ENCODE data around the gene GNG3. TPM values are rescaled to one million over a fixed set of nuclear protein-coding genes. Genes with fewer than 3 reads are reported as not detected.

GNG3 gene
- total and polyA plus RNA-seq, 2 experiments from 2014 or later: 2.1 to 7.2 TPM

DNA sequence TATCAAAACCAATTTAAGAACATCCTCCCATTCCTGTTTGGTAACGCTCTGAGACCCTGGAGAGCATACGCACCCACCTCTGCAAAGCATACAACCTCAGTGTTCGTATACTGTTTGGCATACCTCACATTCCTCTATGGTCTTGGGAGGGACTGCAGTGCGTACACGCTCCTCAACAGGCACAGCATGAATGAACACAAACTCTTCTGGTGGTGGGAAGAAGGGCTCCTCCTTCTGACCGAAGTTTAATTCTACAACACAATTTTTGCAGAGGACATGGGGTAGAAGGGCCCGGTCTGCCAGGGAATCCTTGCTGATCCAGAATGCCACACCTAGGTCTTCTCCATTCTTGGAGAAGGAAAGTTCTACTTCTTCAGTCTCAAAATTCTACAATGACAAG lies 14.5 kb downstream of the GNG3 start:
- Histone ChIP-seq H3K27ac (ENCODE audit: low read depth) (no peak overlapping the region), H4K20me1 (replicated peaks; ENCODE audit: insufficient read depth) (peaks cover 47% of the 10 kb centered on the region), H3K4me1 (ENCODE audit: insufficient read depth) (peaks cover 16% of the 10 kb centered on the region), H3K79me2 (replicated peaks; ENCODE audit: insufficient read depth) (peaks cover 71% of the 10 kb centered on the region), H3K4me2 (no peak overlapping the region), H2AFZ (no peak overlapping the region), H3F3A (replicated peaks; ENCODE audit: low read depth) (peaks cover 66% of the 10 kb centered on the region), H3K27me3 (ENCODE audit: insufficient read depth) (no peaks in the 10 kb centered on the region), H3K4me3 (no peak overlapping the region), H3K36me3 (ENCODE audit: insufficient read depth) (peaks cover 76% of the 10 kb centered on the region), H3K9me2 (ENCODE audit: insufficient read depth) (no peaks in the 10 kb centered on the region)
- TF ChIP-seq, protein P1, sequence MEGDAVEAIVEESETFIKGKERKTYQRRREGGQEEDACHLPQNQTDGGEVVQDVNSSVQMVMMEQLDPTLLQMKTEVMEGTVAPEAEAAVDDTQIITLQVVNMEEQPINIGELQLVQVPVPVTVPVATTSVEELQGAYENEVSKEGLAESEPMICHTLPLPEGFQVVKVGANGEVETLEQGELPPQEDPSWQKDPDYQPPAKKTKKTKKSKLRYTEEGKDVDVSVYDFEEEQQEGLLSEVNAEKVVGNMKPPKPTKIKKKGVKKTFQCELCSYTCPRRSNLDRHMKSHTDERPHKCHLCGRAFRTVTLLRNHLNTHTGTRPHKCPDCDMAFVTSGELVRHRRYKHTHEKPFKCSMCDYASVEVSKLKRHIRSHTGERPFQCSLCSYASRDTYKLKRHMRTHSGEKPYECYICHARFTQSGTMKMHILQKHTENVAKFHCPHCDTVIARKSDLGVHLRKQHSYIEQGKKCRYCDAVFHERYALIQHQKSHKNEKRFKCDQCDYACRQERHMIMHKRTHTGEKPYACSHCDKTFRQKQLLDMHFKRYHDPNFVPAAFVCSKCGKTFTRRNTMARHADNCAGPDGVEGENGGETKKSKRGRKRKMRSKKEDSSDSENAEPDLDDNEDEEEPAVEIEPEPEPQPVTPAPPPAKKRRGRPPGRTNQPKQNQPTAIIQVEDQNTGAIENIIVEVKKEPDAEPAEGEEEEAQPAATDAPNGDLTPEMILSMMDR (conservative IDR thresholded peaks at IDR 0.05; ENCODE audit: low read depth in 2 of 2): peak; percentile 9 to 23; a peak in 2 of 4 replicates
- no peak for TF ChIP-seq CREB1 (CRISPR knock-in tag; IDR thresholded peaks at IDR 0.05; ENCODE audit: low read depth)
- peaks cover 25% of the 10 kb centered on the region for H3K4me1 Mint-ChIP-seq
- ATAC-seq (0 out of 3 replicates have a peak, but pooled peaks have one; percentile 17), DNase-seq (ENCODE audit: low spot score) (peak; percentile 24)
- H3K27me3 Mint-ChIP-seq (ENCODE audit: insufficient read depth, low read depth, poor library complexity): peaks cover 6% of the 10 kb centered on the region
- peak overlapping the region; percentile 82 for H3K27ac Mint-ChIP-seq
- H3K4me3 Mint-ChIP-seq: no peak overlapping the region
- H3K9me3 Mint-ChIP-seq: no peaks in the 10 kb centered on the region
- peaks cover 91% of the 10 kb centered on the region for H3K36me3 Mint-ChIP-seq (ENCODE audit: low read depth)

DNA sequence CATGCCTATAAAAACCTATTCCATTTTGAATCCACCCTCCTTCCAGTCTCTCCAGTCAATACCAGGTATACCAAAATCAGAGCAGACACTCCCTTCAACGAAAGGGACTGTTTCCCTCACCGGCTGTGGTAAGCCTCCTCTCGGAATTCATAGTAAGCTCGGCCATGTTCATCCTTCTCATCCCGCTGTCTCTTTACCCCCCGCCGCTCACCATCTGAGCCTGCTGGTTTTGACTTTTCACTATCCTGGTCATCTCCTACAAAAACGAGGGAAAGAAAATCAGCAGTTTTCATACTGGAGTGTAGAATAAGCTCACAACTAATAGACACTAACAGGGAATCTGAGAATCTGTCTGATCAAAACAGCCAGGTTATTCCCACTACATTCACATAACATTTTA lies 16.7 kb downstream of the GNG3 start:
- H2AFZ ChIP-seq: no peak overlapping the region
- no peaks in the 10 kb centered on the region for H3K9me3 Mint-ChIP-seq
- no peak overlapping the region for H3K27ac ChIP-seq (ENCODE audit: low read depth)
- peaks cover 14% of the 10 kb centered on the region for H3K27me3 Mint-ChIP-seq (ENCODE audit: insufficient read depth, low read depth, poor library complexity)
- peak overlapping the region; percentile 98; the same call in 1 of the 2 replicates for H3K4me2 ChIP-seq
- peaks cover 56% of the 10 kb centered on the region for H3K36me3 ChIP-seq (ENCODE audit: insufficient read depth)
- H4K20me1 ChIP-seq (replicated peaks; ENCODE audit: insufficient read depth): peaks cover 47% of the 10 kb centered on the region
- H3K36me3 Mint-ChIP-seq (ENCODE audit: low read depth): peaks cover 69% of the 10 kb centered on the region
- H3K4me3 Mint-ChIP-seq: peak overlapping the region; percentile 98
- H3K4me3 ChIP-seq: peak overlapping the region; percentile 59; the same call in 1 of the 2 replicates
- ATAC-seq (no peak), DNase-seq (ENCODE audit: low spot score) (no peak)
- H3K27ac Mint-ChIP-seq: no peak overlapping the region
- no peaks in the 10 kb centered on the region for H3K27me3 ChIP-seq (ENCODE audit: insufficient read depth)
- peaks cover 21% of the 10 kb centered on the region for H3K4me1 Mint-ChIP-seq
- peaks cover 61% of the 10 kb centered on the region for H3F3A ChIP-seq (replicated peaks; ENCODE audit: low read depth)
- peaks cover 69% of the 10 kb centered on the region for H3K79me2 ChIP-seq (replicated peaks; ENCODE audit: insufficient read depth)
- H3K4me1 ChIP-seq (ENCODE audit: insufficient read depth): peaks cover 16% of the 10 kb centered on the region
- H3K9me2 ChIP-seq (ENCODE audit: insufficient read depth): no peaks in the 10 kb centered on the region
- TF ChIP-seq, protein P2, sequence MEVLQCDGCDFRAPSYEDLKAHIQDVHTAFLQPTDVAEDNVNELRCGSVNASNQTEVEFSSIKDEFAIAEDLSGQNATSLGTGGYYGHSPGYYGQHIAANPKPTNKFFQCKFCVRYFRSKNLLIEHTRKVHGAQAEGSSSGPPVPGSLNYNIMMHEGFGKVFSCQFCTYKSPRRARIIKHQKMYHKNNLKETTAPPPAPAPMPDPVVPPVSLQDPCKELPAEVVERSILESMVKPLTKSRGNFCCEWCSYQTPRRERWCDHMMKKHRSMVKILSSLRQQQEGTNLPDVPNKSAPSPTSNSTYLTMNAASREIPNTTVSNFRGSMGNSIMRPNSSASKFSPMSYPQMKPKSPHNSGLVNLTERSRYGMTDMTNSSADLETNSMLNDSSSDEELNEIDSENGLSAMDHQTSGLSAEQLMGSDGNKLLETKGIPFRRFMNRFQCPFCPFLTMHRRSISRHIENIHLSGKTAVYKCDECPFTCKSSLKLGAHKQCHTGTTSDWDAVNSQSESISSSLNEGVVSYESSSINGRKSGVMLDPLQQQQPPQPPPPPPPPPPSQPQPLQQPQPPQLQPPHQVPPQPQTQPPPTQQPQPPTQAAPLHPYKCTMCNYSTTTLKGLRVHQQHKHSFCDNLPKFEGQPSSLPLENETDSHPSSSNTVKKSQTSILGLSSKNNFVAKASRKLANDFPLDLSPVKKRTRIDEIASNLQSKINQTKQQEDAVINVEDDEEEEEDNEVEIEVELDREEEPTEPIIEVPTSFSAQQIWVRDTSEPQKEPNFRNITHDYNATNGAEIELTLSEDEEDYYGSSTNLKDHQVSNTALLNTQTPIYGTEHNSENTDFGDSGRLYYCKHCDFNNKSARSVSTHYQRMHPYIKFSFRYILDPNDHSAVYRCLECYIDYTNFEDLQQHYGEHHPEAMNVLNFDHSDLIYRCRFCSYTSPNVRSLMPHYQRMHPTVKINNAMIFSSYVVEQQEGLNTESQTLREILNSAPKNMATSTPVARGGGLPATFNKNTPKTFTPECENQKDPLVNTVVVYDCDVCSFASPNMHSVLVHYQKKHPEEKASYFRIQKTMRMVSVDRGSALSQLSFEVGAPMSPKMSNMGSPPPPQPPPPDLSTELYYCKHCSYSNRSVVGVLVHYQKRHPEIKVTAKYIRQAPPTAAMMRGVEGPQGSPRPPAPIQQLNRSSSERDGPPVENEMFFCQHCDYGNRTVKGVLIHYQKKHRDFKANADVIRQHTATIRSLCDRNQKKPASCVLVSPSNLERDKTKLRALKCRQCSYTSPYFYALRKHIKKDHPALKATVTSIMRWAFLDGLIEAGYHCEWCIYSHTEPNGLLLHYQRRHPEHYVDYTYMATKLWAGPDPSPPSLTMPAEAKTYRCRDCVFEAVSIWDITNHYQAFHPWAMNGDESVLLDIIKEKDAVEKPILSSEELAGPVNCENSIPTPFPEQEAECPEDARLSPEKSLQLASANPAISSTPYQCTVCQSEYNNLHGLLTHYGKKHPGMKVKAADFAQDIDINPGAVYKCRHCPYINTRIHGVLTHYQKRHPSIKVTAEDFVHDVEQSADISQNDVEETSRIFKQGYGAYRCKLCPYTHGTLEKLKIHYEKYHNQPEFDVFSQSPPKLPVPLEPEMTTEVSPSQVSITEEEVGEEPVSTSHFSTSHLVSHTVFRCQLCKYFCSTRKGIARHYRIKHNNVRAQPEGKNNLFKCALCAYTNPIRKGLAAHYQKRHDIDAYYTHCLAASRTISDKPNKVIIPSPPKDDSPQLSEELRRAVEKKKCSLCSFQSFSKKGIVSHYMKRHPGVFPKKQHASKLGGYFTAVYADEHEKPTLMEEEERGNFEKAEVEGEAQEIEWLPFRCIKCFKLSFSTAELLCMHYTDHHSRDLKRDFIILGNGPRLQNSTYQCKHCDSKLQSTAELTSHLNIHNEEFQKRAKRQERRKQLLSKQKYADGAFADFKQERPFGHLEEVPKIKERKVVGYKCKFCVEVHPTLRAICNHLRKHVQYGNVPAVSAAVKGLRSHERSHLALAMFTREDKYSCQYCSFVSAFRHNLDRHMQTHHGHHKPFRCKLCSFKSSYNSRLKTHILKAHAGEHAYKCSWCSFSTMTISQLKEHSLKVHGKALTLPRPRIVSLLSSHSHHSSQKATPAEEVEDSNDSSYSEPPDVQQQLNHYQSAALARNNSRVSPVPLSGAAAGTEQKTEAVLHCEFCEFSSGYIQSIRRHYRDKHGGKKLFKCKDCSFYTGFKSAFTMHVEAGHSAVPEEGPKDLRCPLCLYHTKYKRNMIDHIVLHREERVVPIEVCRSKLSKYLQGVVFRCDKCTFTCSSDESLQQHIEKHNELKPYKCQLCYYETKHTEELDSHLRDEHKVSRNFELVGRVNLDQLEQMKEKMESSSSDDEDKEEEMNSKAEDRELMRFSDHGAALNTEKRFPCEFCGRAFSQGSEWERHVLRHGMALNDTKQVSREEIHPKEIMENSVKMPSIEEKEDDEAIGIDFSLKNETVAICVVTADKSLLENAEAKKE (CRISPR knock-in tag; IDR thresholded peaks at IDR 0.05): no peak
- TF ChIP-seq CREB1 (CRISPR knock-in tag; IDR thresholded peaks at IDR 0.05; ENCODE audit: low read depth): no peak
- TF ChIP-seq ZNF114 (CRISPR knock-in tag; IDR thresholded peaks at IDR 0.05): no peak
- no peak for TF ChIP-seq POLR2AphosphoS5 (IDR thresholded peaks at IDR 0.05; ENCODE audit: low read depth)
- TF ChIP-seq, protein P3, sequence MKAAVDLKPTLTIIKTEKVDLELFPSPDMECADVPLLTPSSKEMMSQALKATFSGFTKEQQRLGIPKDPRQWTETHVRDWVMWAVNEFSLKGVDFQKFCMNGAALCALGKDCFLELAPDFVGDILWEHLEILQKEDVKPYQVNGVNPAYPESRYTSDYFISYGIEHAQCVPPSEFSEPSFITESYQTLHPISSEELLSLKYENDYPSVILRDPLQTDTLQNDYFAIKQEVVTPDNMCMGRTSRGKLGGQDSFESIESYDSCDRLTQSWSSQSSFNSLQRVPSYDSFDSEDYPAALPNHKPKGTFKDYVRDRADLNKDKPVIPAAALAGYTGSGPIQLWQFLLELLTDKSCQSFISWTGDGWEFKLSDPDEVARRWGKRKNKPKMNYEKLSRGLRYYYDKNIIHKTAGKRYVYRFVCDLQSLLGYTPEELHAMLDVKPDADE (IDR thresholded peaks at IDR 0.05): no peak
- TF ChIP-seq, protein P4, sequence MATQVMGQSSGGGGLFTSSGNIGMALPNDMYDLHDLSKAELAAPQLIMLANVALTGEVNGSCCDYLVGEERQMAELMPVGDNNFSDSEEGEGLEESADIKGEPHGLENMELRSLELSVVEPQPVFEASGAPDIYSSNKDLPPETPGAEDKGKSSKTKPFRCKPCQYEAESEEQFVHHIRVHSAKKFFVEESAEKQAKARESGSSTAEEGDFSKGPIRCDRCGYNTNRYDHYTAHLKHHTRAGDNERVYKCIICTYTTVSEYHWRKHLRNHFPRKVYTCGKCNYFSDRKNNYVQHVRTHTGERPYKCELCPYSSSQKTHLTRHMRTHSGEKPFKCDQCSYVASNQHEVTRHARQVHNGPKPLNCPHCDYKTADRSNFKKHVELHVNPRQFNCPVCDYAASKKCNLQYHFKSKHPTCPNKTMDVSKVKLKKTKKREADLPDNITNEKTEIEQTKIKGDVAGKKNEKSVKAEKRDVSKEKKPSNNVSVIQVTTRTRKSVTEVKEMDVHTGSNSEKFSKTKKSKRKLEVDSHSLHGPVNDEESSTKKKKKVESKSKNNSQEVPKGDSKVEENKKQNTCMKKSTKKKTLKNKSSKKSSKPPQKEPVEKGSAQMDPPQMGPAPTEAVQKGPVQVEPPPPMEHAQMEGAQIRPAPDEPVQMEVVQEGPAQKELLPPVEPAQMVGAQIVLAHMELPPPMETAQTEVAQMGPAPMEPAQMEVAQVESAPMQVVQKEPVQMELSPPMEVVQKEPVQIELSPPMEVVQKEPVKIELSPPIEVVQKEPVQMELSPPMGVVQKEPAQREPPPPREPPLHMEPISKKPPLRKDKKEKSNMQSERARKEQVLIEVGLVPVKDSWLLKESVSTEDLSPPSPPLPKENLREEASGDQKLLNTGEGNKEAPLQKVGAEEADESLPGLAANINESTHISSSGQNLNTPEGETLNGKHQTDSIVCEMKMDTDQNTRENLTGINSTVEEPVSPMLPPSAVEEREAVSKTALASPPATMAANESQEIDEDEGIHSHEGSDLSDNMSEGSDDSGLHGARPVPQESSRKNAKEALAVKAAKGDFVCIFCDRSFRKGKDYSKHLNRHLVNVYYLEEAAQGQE (IDR thresholded peaks at IDR 0.05; ENCODE audit: unreplicated experiment): no peak

All from GM23338 (cell line).